ENCODE data around the gene FMN1. TPM values are rescaled to one million over a fixed set of nuclear protein-coding genes. Genes with fewer than 3 reads are reported as not detected.

Gene FMN1
- total RNA-seq, 1 experiment from 2014 or later, result 4.5 TPM

GRCh38 chr15:33086500-33087121 is 107.9 kb downstream of the FMN1 start (continued):
- TF ChIP-seq PRDM15 (CRISPR knock-in tag; IDR thresholded peaks at IDR 0.05) (no peak), NR3C1 (CRISPR knock-in tag; conservative IDR thresholded peaks at IDR 0.05; ENCODE audit: low read depth) (no peak), ZNF317 (CRISPR knock-in tag; IDR thresholded peaks at IDR 0.05; ENCODE audit: borderline replicate concordance, low read depth) (no peak)

GRCh38 chr15:33084661-33085060 is 109.9 kb downstream of the FMN1 start:
- POLR2A ChIA-PET, result no interaction called here
- DNase-seq (ENCODE audit: low spot score), result no peak
- Mint-ChIP-seq H3K4me1 (peaks cover 51% of the 10 kb centered on the region), H3K27me3 (ENCODE audit: low read depth) (no peaks in the 10 kb centered on the region), H3K27ac (no peak overlapping the region), H3K4me3 (no peak overlapping the region), H3K9me3 (no peaks in the 10 kb centered on the region), H3K36me3 (no peaks in the 10 kb centered on the region)
- ATAC-seq, result no peak
- CTCF ChIA-PET, result interaction anchor here (1.0 kb wide), 1 partner anchor 48 kb away, joined by 3 read pairs; no protein-coding TSS in a partner anchor
- TF ChIP-seq, protein P1, sequence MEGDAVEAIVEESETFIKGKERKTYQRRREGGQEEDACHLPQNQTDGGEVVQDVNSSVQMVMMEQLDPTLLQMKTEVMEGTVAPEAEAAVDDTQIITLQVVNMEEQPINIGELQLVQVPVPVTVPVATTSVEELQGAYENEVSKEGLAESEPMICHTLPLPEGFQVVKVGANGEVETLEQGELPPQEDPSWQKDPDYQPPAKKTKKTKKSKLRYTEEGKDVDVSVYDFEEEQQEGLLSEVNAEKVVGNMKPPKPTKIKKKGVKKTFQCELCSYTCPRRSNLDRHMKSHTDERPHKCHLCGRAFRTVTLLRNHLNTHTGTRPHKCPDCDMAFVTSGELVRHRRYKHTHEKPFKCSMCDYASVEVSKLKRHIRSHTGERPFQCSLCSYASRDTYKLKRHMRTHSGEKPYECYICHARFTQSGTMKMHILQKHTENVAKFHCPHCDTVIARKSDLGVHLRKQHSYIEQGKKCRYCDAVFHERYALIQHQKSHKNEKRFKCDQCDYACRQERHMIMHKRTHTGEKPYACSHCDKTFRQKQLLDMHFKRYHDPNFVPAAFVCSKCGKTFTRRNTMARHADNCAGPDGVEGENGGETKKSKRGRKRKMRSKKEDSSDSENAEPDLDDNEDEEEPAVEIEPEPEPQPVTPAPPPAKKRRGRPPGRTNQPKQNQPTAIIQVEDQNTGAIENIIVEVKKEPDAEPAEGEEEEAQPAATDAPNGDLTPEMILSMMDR (IDR thresholded peaks at IDR 0.05), result no peak
- TF ChIP-seq EMX1 (CRISPR knock-in tag; IDR thresholded peaks at IDR 0.05), result no peak
- no peak for TF ChIP-seq TEAD1 (CRISPR knock-in tag; IDR thresholded peaks at IDR 0.05)
- no peak for TF ChIP-seq ETV6 (CRISPR knock-in tag; IDR thresholded peaks at IDR 0.05)
- no peak for TF ChIP-seq ZBTB21 (CRISPR knock-in tag; IDR thresholded peaks at IDR 0.05; ENCODE audit: borderline replicate concordance)
- TF ChIP-seq IRF2 (CRISPR knock-in tag; IDR thresholded peaks at IDR 0.05; ENCODE audit: borderline replicate concordance, low read depth), result no peak
- TF ChIP-seq FOXK1 (CRISPR knock-in tag; IDR thresholded peaks at IDR 0.05), result no peak
- TF ChIP-seq FOXJ3 (CRISPR knock-in tag; IDR thresholded peaks at IDR 0.05; ENCODE audit: borderline replicate concordance), result no peak
- TF ChIP-seq, protein P2, sequence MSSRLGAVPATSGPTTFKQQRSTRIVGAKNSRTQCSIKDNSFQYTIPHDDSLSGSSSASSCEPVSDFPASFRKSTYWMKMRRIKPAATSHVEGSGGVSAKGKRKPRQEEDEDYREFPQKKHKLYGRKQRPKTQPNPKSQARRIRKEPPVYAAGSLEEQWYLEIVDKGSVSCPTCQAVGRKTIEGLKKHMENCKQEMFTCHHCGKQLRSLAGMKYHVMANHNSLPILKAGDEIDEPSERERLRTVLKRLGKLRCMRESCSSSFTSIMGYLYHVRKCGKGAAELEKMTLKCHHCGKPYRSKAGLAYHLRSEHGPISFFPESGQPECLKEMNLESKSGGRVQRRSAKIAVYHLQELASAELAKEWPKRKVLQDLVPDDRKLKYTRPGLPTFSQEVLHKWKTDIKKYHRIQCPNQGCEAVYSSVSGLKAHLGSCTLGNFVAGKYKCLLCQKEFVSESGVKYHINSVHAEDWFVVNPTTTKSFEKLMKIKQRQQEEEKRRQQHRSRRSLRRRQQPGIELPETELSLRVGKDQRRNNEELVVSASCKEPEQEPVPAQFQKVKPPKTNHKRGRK (CRISPR knock-in tag; IDR thresholded peaks at IDR 0.05; ENCODE audit: borderline replicate concordance), result no peak
- no peak for TF ChIP-seq ZNF425 (CRISPR knock-in tag; conservative IDR thresholded peaks at IDR 0.05)
- no peak for TF ChIP-seq ZNF423 (CRISPR knock-in tag; IDR thresholded peaks at IDR 0.05)
- TF ChIP-seq IRF1 (CRISPR knock-in tag; IDR thresholded peaks at IDR 0.05), result no peak
